Measurements from ENCODE around the gene DGCR2.
"Not testable (repeated sequence)": the region's sequence is repeated elsewhere in the genome, so short reads cannot be mapped to it uniquely, and the experiment has no call there.

Gene DGCR2

DNA sequence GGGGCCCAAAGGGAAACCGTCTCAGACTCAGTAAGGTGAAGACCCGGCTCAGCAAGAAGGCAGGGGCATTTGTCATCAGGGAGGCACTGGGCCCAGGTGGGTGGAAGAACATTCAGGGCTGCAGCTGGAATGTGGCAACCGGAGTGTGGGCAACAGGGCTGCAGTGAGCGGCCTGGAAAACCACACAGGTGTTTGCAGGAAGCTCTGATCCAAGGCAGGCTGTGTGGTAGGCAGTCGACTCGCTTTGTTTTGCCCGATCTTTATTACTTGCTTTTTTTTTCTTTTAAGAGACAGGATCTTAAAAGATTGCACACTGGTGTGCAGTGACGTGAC lies 82.8 kb downstream of the DGCR2 start:
- H3K27ac ChIP-seq: no peak overlapping the region
- TF ChIP-seq ZFX (IDR thresholded peaks at IDR 0.05): no peak
- TF ChIP-seq, protein P1, sequence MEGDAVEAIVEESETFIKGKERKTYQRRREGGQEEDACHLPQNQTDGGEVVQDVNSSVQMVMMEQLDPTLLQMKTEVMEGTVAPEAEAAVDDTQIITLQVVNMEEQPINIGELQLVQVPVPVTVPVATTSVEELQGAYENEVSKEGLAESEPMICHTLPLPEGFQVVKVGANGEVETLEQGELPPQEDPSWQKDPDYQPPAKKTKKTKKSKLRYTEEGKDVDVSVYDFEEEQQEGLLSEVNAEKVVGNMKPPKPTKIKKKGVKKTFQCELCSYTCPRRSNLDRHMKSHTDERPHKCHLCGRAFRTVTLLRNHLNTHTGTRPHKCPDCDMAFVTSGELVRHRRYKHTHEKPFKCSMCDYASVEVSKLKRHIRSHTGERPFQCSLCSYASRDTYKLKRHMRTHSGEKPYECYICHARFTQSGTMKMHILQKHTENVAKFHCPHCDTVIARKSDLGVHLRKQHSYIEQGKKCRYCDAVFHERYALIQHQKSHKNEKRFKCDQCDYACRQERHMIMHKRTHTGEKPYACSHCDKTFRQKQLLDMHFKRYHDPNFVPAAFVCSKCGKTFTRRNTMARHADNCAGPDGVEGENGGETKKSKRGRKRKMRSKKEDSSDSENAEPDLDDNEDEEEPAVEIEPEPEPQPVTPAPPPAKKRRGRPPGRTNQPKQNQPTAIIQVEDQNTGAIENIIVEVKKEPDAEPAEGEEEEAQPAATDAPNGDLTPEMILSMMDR (conservative IDR thresholded peaks at IDR 0.05): no peak

DNA sequence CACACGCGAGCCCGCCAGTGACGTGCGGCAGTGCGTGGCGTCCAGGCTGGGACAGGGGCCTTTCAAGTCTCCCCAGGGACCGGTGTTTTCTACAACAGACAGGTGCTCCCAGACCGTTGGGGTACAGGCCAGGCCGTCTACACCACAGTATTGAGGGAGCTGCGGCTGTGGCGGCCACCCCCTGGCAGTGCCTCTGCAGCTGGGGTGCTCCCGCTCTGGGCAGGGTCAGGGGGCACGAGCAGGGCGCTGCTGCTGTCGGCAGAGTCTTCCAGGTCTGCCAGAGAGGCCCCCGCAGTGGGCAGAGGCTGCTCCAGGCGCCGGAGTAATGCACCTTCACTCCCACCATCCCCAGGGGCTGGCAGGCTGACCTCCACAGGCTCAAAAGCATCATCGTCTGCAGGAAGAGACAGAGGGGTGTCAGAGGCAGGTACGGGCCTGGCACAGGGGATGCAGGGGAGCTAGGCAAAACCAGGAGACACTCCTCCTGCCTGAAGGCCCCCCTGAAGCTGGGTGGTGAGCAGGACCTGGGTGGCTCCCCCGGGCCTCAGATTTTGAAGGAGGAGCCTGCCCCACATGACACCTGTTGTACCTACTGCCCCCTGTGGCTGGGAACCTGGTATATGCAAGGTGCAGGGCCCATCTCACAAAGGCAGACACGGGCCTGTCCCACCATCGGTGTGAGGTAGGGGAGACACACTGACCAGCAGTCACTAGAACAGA lies 83.3 kb downstream of the DGCR2 start:
- H3K27ac ChIP-seq: no peak overlapping the region
- no peak for TF ChIP-seq ZFX (IDR thresholded peaks at IDR 0.05)

DNA sequence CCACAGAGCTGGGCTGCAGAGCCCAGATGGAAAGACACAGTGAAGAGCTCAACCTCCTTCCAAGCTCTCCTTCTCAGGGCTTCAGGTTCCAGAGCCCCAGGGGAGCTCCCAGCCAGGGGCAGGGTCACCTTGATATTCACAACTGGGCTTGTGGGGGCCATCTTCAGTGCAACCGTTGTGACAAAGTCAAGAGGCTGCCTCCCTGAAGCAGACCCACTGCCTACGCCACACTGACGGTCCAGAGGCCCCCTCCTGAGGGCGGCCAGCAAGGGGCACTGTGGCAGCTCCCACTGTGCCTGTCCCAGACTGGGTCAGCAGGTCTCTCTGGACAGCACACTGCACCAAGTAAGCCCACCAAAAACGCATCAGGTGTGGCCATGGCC lies 84.1 kb downstream of the DGCR2 start:
- no peak overlapping the region for H3K27ac ChIP-seq

DNA sequence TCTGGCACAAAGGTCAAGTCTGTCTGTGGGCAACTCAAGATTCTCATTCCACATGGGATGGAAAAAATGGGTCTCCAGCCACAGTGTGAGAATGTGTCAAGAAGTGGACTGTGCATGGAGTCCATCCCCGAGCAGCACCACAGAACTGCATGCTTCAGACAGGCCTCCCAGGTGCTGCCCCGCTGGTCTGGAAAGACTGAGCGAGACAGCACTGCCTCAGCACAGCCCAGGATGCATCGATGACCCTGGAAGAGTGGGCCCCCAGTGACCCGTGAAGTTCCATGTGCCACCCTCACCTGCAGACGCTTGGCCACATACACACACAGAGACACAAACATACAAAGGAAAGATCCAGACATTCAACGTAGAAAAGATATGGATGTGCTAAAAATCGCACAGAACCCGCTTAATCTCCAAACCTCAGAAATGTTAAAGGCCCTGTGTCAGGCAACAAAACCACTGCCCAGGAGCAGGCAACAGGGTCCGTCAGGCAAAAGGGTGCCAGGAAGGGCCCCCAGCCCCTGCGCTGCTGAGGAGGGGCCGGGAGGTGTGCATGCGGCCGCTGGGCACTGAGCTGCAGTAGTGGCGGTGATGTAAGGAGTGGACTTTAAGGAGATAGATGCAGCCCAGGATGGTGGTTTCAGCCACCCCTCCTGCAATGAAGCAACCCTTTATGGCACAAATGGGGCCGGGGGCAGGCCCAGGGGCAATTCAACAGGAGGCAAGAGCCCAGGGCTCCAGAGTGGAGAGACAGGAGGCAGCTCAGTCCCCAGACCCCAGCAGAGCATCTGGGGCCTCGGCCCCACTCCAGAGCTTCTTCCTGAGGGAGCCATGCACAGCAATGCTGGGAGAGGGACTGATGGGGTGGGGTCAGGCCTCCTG lies 84.7 kb downstream of the DGCR2 start:
- TF ChIP-seq, protein P1 (conservative IDR thresholded peaks at IDR 0.05): no peak
- no peak for TF ChIP-seq ZFX (IDR thresholded peaks at IDR 0.05)

More for the DNA sequence above, 84.1 kb downstream of the DGCR2 start:
- TF ChIP-seq, protein P1 (conservative IDR thresholded peaks at IDR 0.05): no peak
- TF ChIP-seq ZFX (IDR thresholded peaks at IDR 0.05): no peak

DNA sequence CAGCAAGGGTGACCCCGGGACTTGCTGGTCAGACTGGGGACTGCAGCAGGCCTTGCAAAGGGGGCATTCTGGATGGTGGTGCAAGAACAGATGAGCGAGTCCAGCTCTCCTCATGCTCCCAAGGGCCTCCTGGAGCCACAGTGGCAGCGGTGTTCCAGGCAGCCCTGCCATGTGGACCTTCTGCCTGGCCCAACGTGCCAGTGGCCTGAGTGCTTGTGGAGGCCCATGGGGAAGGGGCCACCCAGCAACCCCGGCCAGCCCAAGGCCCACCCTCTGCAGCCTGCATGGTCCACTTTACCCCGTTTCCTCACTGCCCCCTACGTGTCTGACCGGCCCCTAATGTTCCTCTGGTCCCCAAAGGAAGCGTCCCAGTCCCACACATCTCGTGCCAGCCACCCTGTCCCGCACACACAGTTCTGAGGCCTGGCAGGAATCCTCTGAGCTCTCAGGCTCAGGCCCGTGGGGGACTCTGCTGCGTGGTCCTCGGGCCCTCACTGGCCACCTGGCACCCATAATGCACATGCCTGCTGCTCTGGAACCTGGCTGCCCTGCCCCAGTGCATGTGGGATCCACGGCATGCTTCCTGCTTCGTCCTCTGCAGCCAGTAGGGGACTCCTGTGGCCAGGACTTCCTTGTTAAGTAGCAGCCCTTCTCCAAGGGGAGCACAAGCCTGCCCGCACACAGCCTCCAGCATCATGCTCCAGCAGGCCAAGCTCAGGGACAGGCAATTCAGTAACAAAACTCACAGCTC lies 85.5 kb downstream of the DGCR2 start:
- no peak for TF ChIP-seq ZFX (IDR thresholded peaks at IDR 0.05)
- TF ChIP-seq, protein P1 (conservative IDR thresholded peaks at IDR 0.05): no peak; the same call in 1 of the 2 replicates
- H3K27ac ChIP-seq: no peak overlapping the region

More for the DNA sequence above, 84.7 kb downstream of the DGCR2 start:
- H3K27ac ChIP-seq: no peak overlapping the region

DNA sequence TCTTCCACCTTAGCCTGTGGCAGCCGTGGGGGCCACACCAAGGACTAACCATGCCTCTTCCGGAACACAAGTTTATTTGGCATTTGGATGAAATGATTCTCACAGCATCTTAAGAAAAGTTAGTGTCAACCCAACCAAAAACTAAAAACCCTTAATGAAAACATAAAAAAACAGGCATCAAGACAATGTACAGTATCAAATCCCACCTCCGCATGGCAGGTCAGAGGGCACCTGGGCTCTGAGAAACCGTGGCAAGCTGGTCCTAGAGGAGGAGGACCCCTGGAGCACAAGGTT lies 86.0 kb downstream of the DGCR2 start:
- H3K27ac ChIP-seq: no peak overlapping the region
- no peak for TF ChIP-seq ZFX (IDR thresholded peaks at IDR 0.05)
- TF ChIP-seq, protein P1 (conservative IDR thresholded peaks at IDR 0.05): no peak

DNA sequence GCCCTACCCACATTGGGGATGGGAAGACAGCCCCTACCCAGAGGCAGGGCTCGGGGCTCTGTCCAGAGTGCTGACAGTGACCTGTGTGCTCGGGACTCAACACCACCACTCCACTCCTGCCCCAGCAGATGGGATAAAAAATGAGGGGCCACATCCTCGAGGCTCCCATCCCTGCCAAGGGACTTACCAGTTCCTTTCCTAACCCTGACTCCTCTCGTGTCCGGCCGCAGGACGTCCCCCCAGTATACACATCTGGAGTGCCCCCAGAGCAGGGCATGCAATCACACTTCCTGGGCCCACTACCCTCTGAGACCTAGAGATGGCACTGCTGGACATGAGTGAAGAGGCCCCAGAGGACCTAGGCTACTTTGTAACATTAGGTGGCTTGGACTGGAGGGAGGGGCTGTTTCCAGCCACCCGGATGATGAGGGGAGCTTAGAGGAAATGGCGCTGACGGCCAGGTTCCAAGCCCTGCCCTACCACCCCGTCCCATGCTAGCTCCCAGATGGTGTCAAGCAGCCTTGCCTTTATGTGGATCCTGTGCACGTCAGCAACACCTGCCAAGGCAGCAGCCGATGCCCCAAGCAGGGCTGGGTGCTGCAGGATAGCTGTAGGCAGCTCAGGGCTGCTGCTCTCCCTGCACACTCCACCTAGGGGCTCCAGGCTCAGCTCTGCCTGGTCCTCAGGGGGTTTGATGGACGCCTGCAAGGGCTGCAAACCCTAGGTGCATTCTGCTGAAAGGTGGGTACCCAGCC lies 86.6 kb downstream of the DGCR2 start:
- TF ChIP-seq ZFX (IDR thresholded peaks at IDR 0.05): no peak
- TF ChIP-seq, protein P1 (conservative IDR thresholded peaks at IDR 0.05): no peak; the same call in 1 of the 2 replicates
- no peak overlapping the region for H3K27ac ChIP-seq

DNA sequence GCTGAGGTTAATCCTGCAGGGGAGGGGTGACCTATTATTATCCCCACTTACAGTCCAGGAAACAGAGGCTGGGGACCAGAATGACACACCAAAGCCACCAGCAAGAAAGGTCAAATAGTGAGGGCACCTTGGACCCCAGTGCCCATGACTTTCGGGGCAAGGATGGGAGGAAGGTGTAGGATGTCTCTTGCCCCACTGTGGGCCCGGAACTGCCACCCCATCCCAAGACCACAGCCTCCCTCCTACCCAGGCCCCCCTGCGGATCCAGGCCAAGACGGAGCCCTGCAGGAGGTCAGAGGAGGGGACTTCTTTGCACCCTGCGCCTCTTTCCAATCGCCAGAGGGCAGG lies 87.1 kb downstream of the DGCR2 start:
- not testable (repeated sequence) for H3K27ac ChIP-seq

DNA sequence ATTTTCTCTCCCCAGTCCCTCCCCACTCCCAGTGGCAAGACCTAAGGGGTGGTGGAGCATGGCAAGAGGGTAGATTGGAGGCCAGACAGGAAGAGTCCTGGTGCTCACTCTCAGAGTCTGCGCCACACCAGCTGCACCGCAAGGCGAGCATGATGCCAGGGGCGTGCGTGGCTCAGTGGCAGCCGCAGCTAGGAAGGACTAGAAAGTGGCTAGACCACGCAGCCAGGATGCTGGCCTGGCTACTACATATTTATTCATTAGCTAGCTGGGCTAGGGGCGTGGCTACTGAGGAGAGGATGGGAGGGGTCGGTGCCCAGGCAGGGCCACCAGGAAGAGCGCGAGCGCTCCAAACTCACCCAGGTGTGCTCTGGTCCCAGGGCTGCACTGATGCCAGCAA lies 87.5 kb downstream of the DGCR2 start:
- H3K27ac ChIP-seq: not testable (repeated sequence)

DNA sequence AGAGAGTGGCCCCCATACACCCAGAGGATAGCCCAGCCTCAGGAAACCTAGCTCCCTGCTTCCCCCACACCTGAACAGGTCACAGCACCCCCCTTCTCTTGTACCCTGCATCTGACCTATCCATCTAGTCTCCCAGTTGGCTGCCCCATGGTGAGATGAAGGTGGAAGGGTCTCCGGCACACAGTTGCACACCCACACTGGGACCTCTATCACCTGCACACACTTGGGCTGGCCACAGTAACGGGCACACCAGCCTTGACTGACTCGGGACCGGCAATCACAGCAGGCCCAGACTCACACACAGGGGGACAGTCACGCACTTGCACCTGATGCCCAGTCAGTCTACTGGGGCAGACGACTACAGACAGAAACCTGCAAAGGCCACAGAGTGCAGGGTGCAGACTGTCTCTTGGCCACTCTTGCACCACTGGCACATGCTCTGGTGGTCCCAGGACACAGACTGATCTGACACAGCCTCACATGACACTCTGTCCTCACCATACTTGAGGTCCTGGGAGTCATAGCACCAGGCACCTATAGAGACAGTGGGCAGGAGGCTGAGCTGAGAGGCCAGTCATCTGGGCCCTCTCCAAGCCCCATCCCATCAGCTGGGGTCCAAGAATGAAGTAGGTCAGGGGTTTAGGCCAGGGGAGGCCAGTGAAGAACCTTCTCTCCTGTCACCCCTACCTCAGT lies 88.0 kb downstream of the DGCR2 start:
- not testable (repeated sequence) for H3K27ac ChIP-seq

DNA sequence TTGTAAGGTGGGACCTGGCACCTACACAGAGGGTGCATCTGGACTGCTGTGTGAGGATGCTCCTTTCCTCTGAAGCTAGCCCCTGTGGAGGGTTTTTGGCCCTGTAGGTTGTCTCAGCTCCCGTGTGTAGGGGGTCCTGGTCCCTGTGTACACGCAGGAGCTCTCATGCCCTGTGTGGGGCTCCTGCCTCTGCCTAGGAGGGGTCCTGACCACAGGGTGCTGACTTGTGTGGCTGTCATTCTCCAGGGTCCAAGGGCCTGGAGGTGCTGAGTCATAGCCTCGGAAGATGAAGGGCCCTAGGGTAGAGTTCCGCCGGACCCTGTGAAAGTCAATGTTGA lies 88.7 kb downstream of the DGCR2 start:
- H3K27ac ChIP-seq: not testable (repeated sequence)

Measured in C4-2B (cell line).